ENCODE measurements around the gene ABHD13.
"Not testable (repeated sequence)": the region's sequence is repeated elsewhere in the genome, so short reads cannot be mapped to it uniquely, and the experiment has no call there.

The ABHD13 gene

GRCh38 chr13:108223687-108224503 lies 5.7 kb downstream of the ABHD13 start:
- DNase-seq (ENCODE audit: low read depth in 2 of 2), result no peak

GRCh38 chr13:108225440-108225839 lies 7.2 kb downstream of the ABHD13 start:
- DNase-seq (ENCODE audit: low read depth in 2 of 2), result no peak

GRCh38 chr13:108226184-108226583 lies 8.0 kb downstream of the ABHD13 start:
- no peak for DNase-seq (ENCODE audit: low read depth in 2 of 2)

- DNase-seq (ENCODE audit: low read depth in 2 of 2), result no peak
These were observed 9.6 kb downstream of the ABHD13 start for GRCh38 chr13:108227651-108228272.

- DNase-seq (ENCODE audit: low read depth in 2 of 2), result no peak
These were observed 12.2 kb downstream of the ABHD13 start for GRCh38 chr13:108230377-108230776.

- DNase-seq (ENCODE audit: low read depth in 2 of 2), result no peak
These were observed 31.0 kb downstream of the ABHD13 start for GRCh38 chr13:108249150-108249549.

- DNase-seq (ENCODE audit: low read depth in 2 of 2), result no peak
These were observed 39.1 kb downstream of the ABHD13 start for GRCh38 chr13:108257248-108257647.

GRCh38 chr13:108263621-108264355 lies 45.6 kb downstream of the ABHD13 start:
- DNase-seq (ENCODE audit: low read depth in 2 of 2), result no peak

- DNase-seq (ENCODE audit: low read depth in 2 of 2), result no peak
These were observed 48.3 kb downstream of the ABHD13 start for GRCh38 chr13:108266321-108266990.

GRCh38 chr13:108267347-108267746 lies 49.2 kb downstream of the ABHD13 start:
- no peak for DNase-seq (ENCODE audit: low read depth in 2 of 2)

GRCh38 chr13:108267855-108268254 lies 49.7 kb downstream of the ABHD13 start:
- DNase-seq (ENCODE audit: low read depth in 2 of 2), result not testable (repeated sequence)

GRCh38 chr13:108268466-108269112 lies 50.4 kb downstream of the ABHD13 start:
- DNase-seq (ENCODE audit: low read depth in 2 of 2), result no peak

GRCh38 chr13:108269601-108270328 lies 51.6 kb downstream of the ABHD13 start, which contains the start of gene TNFSF13B:
Gene TNFSF13B (plus strand): TSS chr13:108269718. CDS start chr13:108269896, 178 bp downstream.
- DNase-seq (ENCODE audit: low read depth in 2 of 2), result peak in 1 of 2 donors; percentile 15

GRCh38 chr13:108270442-108270841 lies 52.2 kb downstream of the ABHD13 start:
- no peak for DNase-seq (ENCODE audit: low read depth in 2 of 2)

GRCh38 chr13:108272333-108272732 lies 54.1 kb downstream of the ABHD13 start:
- no peak for DNase-seq (ENCODE audit: low read depth in 2 of 2)

- no peak for DNase-seq (ENCODE audit: low read depth in 2 of 2)
These were observed 55.4 kb downstream of the ABHD13 start for GRCh38 chr13:108273429-108274118.

GRCh38 chr13:108274718-108275117 lies 56.5 kb downstream of the ABHD13 start:
- DNase-seq (ENCODE audit: low read depth in 2 of 2), result no peak

GRCh38 chr13:108276060-108276459 lies 57.9 kb downstream of the ABHD13 start:
- no peak for DNase-seq (ENCODE audit: low read depth in 2 of 2)

GRCh38 chr13:108278466-108278865 lies 60.3 kb downstream of the ABHD13 start:
- no peak for DNase-seq (ENCODE audit: low read depth in 2 of 2)

- DNase-seq (ENCODE audit: low read depth in 2 of 2), result no peak
These were observed 63.7 kb downstream of the ABHD13 start for GRCh38 chr13:108281901-108282300.
